Measurements from ENCODE around the gene MAN2A1.

DNA sequence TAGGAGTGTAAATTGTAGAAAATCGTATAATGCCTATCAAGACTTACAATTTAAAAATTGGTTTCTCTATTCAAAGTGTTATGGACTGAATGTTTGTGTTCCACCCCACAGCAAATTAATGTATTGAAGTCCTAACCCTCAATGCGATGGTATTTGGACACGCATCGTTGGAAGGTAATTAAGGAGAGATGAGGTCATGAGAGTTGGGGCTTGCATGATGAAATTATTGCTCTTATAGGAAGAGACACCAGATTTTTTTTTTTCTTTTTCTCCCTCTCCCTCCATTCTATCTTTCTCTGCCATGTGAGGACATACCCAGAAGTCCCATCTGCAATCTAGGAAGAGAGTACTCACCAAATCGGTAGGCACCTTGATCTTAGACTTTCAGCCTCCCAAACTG, 189.2 kb downstream of the MAN2A1 start:
- TF ChIP-seq, protein P1, sequence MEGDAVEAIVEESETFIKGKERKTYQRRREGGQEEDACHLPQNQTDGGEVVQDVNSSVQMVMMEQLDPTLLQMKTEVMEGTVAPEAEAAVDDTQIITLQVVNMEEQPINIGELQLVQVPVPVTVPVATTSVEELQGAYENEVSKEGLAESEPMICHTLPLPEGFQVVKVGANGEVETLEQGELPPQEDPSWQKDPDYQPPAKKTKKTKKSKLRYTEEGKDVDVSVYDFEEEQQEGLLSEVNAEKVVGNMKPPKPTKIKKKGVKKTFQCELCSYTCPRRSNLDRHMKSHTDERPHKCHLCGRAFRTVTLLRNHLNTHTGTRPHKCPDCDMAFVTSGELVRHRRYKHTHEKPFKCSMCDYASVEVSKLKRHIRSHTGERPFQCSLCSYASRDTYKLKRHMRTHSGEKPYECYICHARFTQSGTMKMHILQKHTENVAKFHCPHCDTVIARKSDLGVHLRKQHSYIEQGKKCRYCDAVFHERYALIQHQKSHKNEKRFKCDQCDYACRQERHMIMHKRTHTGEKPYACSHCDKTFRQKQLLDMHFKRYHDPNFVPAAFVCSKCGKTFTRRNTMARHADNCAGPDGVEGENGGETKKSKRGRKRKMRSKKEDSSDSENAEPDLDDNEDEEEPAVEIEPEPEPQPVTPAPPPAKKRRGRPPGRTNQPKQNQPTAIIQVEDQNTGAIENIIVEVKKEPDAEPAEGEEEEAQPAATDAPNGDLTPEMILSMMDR (IDR thresholded peaks at IDR 0.05) = no peak
- TF ChIP-seq POLR2A (IDR thresholded peaks at IDR 0.05) = no peak

Data from right lobe of liver (tissue), 4 donors.